ENCODE data around the gene IRX5. TPM values are rescaled to one million over a fixed set of nuclear protein-coding genes. Genes with fewer than 3 reads are reported as not detected.

The IRX5 gene
- total RNA-seq (1 to 10 TPM in 3 of 4 donors, under 1 TPM in 1; 0.97 to 1.9 (median 1.7) TPM), polyA plus RNA-seq (0.48 TPM)
- long read RNA-seq, donor 1, partial matches to known transcripts = 0 of 1 reads
- long read RNA-seq, donor 1, other reads (novel, unspliced or antisense) = 0 of 1 reads
- long read RNA-seq, donor 2, partial matches to known transcripts = 0 of 1 reads
- long read RNA-seq, donor 2, other reads (novel, unspliced or antisense) = 0 of 1 reads
- long read RNA-seq, donor 3 = 0 reads
- long read RNA-seq, donor 4, partial matches to known transcripts = 1 of 2 reads
- long read RNA-seq, donor 4, other reads (novel, unspliced or antisense) = 0 of 2 reads

DNA sequence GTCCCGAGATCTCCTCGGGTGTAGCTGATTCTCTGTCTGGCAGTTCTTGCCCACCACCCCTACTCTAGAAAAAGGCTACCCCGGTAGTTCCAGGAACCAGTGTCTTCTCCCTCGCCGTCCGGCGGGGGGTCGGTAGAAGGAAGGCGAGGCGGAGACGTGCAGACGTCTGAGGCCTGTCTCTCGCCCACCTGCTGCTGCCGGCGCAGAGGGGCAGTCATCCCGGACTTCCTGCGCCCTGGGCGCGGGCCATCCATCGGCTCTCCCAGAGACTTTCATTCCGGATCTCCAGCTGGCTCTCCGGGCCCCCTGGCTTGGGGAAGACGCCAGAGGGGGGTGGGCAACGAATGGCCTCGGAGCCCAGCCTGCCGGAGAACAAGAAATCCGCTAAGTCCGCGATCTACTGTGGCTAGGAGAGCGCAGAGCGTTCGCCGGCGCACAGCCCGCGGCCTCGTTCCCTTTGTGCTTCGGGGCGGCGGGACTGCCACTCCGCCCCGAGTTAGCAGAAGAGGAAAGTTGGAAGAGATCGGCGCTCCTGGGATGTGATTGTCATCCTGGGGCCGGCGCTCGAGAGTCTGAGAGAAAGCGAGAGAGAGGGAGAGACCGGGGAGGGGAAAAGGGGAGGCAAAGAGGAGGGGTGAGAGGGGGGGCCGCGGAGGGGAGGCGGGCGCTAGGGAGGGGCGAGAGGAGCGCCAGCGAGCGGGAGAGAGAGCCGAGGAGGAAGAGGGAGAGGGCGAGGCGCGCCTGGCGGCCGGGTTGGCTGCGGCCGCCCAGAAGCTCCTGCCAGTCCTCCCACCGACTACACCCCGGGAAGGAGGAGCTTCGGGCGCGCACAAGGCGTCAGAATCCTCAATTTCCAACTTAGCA, at the start of gene IRX5:
Gene IRX5, plus strand, starts transcription at position 861 of the 864 bp plus-strand sequence. CDS start 334 bp downstream, outside the sequence.
- Histone ChIP-seq H3K9me3 (ENCODE audit: control insufficient read depth, low read length) (no peaks in the 10 kb centered on the region), H3K4me1 (ENCODE audit: control insufficient read depth, insufficient read depth, low read length) (no peaks in the 10 kb centered on the region), H3K27me3 (ENCODE audit: control insufficient read depth, insufficient read depth) (no peaks in the 10 kb centered on the region), H3K4me3 (ENCODE audit: low read length) (peak within 1 kb of the TSS; percentile 87), H3K27ac (ENCODE audit: low read length) (peak within 1 kb of the TSS; percentile 43)
- ATAC-seq (peak; percentile 83 to 86), DNase-seq (peak; percentile 91 to 94 (median 94))
- WGBS = under 1% methylated on average over 71 of the region's 71 CpGs
- intact Hi-C loops (cut with DNase I) = loop anchor here in 1 of 4 donors (10.0 kb wide), 1 partner anchor 645 kb away; the partner anchor contains the start of gene IRX3

DNA sequence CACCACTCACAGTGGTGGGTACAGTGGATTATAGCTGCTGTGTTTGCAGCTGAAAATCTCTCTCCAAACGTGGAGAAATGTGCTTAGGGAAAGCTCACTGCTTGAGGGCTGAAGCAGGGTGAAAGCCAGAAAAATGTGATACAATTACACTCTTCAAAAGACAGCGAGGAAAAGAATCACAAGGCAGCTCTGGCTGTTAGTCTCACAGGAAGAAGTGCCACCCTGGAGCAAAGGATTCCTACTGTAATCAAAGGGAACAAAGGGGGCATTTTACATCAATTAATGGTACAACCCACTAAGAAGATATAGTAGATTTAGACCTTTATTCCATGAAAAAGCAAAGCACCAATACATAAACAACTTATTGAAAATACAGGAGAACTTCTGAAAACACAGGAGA, 48.1 kb upstream of the IRX5 start:
- peaks cover 2% of the 10 kb centered on the region for H3K9me3 ChIP-seq (ENCODE audit: control insufficient read depth, low read length)
- H3K27me3 ChIP-seq (ENCODE audit: control insufficient read depth, insufficient read depth) = no peaks in the 10 kb centered on the region
- no peaks in the 10 kb centered on the region for H3K4me1 ChIP-seq (ENCODE audit: control insufficient read depth, insufficient read depth, low read length)
- 47% methylated on average over 2 of the region's 2 CpGs for WGBS
- no peak overlapping the region for H3K4me3 ChIP-seq (ENCODE audit: low read length)
- ATAC-seq (no peak), DNase-seq (no peak)
- intact Hi-C loops (cut with DNase I) = no loop called here
- H3K27ac ChIP-seq (ENCODE audit: low read length) = no peak overlapping the region

- Histone ChIP-seq H3K27ac (ENCODE audit: low read length) (no peak overlapping the region), H3K4me3 (ENCODE audit: low read length) (no peak overlapping the region), H3K27me3 (ENCODE audit: control insufficient read depth, insufficient read depth) (no peaks in the 10 kb centered on the region), H3K9me3 (ENCODE audit: control insufficient read depth, low read length) (peaks cover 2% of the 10 kb centered on the region), H3K4me1 (ENCODE audit: control insufficient read depth, insufficient read depth, low read length) (no peaks in the 10 kb centered on the region)
- DNase-seq = no peak
- ATAC-seq = no peak
- WGBS = 92% methylated on average over 1 of the region's 1 CpG
- intact Hi-C loops (cut with DNase I) = no loop called here
Observed at GRCh38 chr16:54883358-54883757, 47.3 kb upstream of the IRX5 start.

GRCh38 chr16:54886078-54886477, 44.6 kb upstream of the IRX5 start:
- Histone ChIP-seq H3K9me3 (ENCODE audit: control insufficient read depth, low read length) (peaks cover 2% of the 10 kb centered on the region), H3K4me1 (ENCODE audit: control insufficient read depth, insufficient read depth, low read length) (no peaks in the 10 kb centered on the region), H3K27ac (ENCODE audit: low read length) (no peak overlapping the region), H3K27me3 (ENCODE audit: control insufficient read depth, insufficient read depth) (no peaks in the 10 kb centered on the region), H3K4me3 (ENCODE audit: low read length) (no peak overlapping the region)
- DNase-seq (no peak), ATAC-seq (no peak)
- intact Hi-C loops (cut with DNase I) = no loop called here
- WGBS = 80% methylated on average over 2 of the region's 2 CpGs

DNA sequence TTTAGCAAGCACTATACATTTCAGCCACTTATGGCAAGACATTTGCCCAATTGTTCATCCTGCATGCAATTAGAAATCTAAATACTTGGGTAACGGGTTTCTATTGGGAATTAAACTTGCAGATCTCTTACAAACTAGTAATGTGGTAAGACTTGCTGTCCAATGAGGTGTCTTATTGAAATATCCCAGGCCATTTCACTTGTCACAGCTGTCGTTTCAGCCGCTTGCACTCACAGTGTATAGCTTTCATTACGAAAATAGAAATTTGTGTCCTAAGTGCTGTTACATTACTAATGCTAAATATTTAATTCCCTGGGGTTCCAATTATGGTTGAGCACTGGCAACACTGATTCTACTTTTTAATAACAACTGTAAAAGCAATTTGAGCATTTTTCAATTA, 40.3 kb upstream of the IRX5 start:
- intact Hi-C loops (cut with DNase I) = no loop called here
- DNase-seq = no peak
- no peak for ATAC-seq

GRCh38 chr16:54891346-54891745, 39.3 kb upstream of the IRX5 start:
- intact Hi-C loops (cut with DNase I) = no loop called here
- H3K27me3 ChIP-seq (ENCODE audit: control insufficient read depth, insufficient read depth) = no peaks in the 10 kb centered on the region
- no peak for DNase-seq
- no peak overlapping the region for H3K27ac ChIP-seq (ENCODE audit: low read length)
- H3K4me1 ChIP-seq (ENCODE audit: control insufficient read depth, insufficient read depth, low read length) = no peaks in the 10 kb centered on the region
- WGBS = 76% methylated on average over 4 of the region's 4 CpGs
- H3K4me3 ChIP-seq (ENCODE audit: low read length) = no peak overlapping the region
- no peak for ATAC-seq
- H3K9me3 ChIP-seq (ENCODE audit: control insufficient read depth, low read length) = no peaks in the 10 kb centered on the region

More for the DNA sequence above, 40.3 kb upstream of the IRX5 start:
- H3K4me1 ChIP-seq (ENCODE audit: control insufficient read depth, insufficient read depth, low read length) = no peaks in the 10 kb centered on the region
- H3K4me3 ChIP-seq (ENCODE audit: low read length) = no peak overlapping the region
- no peak overlapping the region for H3K27ac ChIP-seq (ENCODE audit: low read length)
- no peaks in the 10 kb centered on the region for H3K9me3 ChIP-seq (ENCODE audit: control insufficient read depth, low read length)
- no peaks in the 10 kb centered on the region for H3K27me3 ChIP-seq (ENCODE audit: control insufficient read depth, insufficient read depth)
- 56% methylated on average over 4 of the region's 4 CpGs for WGBS

DNA sequence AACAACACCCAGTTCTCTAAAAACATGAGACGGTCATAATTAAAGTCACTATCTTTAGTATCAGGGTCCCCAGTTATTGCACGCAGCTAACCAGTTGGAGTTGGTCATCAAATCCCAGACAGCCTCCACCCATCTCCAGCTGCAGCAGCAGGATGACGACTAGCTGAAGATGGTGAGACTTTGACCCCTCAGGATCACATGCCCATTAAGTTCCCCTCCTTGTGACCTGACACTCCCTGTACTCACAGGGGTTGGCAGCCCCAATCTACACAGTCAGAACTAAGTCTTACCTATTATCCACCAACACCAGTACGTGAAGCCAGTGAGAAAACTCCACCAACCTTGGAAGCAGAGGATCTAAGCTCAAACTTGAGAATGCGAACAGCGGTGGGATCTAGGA, 37.7 kb upstream of the IRX5 start:
- Histone ChIP-seq H3K4me1 (ENCODE audit: control insufficient read depth, insufficient read depth, low read length) (no peaks in the 10 kb centered on the region), H3K9me3 (ENCODE audit: control insufficient read depth, low read length) (no peaks in the 10 kb centered on the region), H3K27me3 (ENCODE audit: control insufficient read depth, insufficient read depth) (no peaks in the 10 kb centered on the region), H3K4me3 (ENCODE audit: low read length) (no peak overlapping the region), H3K27ac (ENCODE audit: low read length) (no peak overlapping the region)
- ATAC-seq (no peak), DNase-seq (no peak)
- intact Hi-C loops (cut with DNase I) = no loop called here
- whole genome bisulfite sequencing = 88% methylated on average over 6 of the region's 6 CpGs

GRCh38 chr16:54897930-54898329, 32.7 kb upstream of the IRX5 start:
- intact Hi-C loops (cut with DNase I) = no loop called here
- Histone ChIP-seq H3K4me1 (ENCODE audit: control insufficient read depth, insufficient read depth, low read length) (no peaks in the 10 kb centered on the region), H3K27ac (ENCODE audit: low read length) (no peak overlapping the region), H3K4me3 (ENCODE audit: low read length) (no peak overlapping the region), H3K9me3 (ENCODE audit: control insufficient read depth, low read length) (no peaks in the 10 kb centered on the region), H3K27me3 (ENCODE audit: control insufficient read depth, insufficient read depth) (no peaks in the 10 kb centered on the region)
- WGBS = 86% methylated on average over 3 of the region's 3 CpGs
- ATAC-seq (no peak), DNase-seq (no peak)

DNA sequence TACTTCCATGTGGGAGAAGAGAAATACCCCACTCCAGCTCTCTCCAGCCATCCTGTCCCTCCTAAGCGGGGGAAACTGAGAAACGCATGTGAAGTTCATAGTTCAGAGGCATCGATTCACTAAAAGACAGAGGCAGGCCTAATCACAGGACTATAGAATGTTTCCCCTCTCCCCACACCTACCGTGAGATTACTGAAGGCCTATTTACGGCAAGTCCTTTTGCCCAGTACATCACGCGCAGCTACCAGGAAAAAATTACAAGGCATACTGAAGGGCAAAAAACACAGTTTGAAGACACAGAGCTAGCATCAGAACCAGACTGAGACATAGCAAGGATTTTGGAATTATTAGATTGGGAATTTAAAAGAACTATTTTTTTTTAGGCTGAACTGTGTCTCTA, 29.1 kb upstream of the IRX5 start:
- ATAC-seq (no peak), DNase-seq (no peak)
- intact Hi-C loops (cut with DNase I) = no loop called here
- H3K4me3 ChIP-seq (ENCODE audit: low read length) = no peak overlapping the region
- no peak overlapping the region for H3K27ac ChIP-seq (ENCODE audit: low read length)
- H3K9me3 ChIP-seq (ENCODE audit: control insufficient read depth, low read length) = no peaks in the 10 kb centered on the region
- 88% methylated on average over 7 of the region's 7 CpGs for WGBS
- no peaks in the 10 kb centered on the region for H3K27me3 ChIP-seq (ENCODE audit: control insufficient read depth, insufficient read depth)
- no peaks in the 10 kb centered on the region for H3K4me1 ChIP-seq (ENCODE audit: control insufficient read depth, insufficient read depth, low read length)

DNA sequence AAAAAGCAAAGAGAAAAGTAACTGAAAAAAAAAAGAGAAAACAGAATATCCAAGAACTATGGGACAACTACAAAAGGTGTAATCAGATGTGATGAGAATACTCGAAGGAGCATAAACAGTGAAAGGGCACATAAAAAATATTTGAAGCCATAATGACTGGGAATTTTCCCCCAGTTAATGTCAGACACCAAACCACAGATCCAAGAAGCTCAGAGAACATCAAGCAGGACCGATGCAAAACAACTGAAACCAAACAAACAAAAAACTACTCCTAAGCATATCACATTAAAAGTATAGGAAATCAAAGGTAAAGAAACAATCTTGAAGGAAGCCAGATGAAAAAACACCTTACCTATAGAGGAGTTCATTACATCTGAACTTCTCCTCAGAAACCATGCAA, 27.6 kb upstream of the IRX5 start:
- DNase-seq = no peak
- H3K4me3 ChIP-seq (ENCODE audit: low read length) = no peak overlapping the region
- no peaks in the 10 kb centered on the region for H3K4me1 ChIP-seq (ENCODE audit: control insufficient read depth, insufficient read depth, low read length)
- H3K27me3 ChIP-seq (ENCODE audit: control insufficient read depth, insufficient read depth) = no peaks in the 10 kb centered on the region
- ATAC-seq = no peak
- intact Hi-C loops (cut with DNase I) = no loop called here
- no peaks in the 10 kb centered on the region for H3K9me3 ChIP-seq (ENCODE audit: control insufficient read depth, low read length)
- 94% methylated on average over 2 of the region's 2 CpGs for WGBS
- no peak overlapping the region for H3K27ac ChIP-seq (ENCODE audit: low read length)

DNA sequence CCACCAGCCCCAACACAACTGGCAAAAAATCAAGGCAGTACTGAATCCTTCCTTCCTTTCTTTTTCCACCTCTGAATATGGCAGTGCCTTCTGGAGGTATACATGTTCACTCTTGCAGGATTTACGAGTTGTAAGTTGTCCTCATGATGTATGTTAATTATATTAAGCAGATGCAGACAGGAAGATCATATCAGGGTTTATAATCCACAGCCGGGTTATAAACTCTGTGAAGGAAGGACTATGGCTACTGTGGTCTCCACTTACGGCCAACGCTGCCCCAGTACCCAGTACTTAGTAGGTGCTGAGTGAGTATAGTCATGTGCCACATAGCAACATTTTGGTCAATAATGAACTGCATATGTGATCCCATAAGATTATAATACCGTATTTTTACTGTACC, 19.6 kb upstream of the IRX5 start:
- ATAC-seq (no peak), DNase-seq (no peak)
- Histone ChIP-seq H3K27me3 (ENCODE audit: control insufficient read depth, insufficient read depth) (no peaks in the 10 kb centered on the region), H3K4me3 (ENCODE audit: low read length) (no peak overlapping the region), H3K27ac (ENCODE audit: low read length) (no peak overlapping the region), H3K9me3 (ENCODE audit: control insufficient read depth, low read length) (no peaks in the 10 kb centered on the region), H3K4me1 (ENCODE audit: control insufficient read depth, insufficient read depth, low read length) (no peaks in the 10 kb centered on the region)
- intact Hi-C loops (cut with DNase I) = no loop called here
- 87% methylated on average over 5 of the region's 5 CpGs for WGBS

Data from right cardiac atrium (tissue), 5 donors.